MM.1S (cell line): ENCODE results near the gene GNAL.
"Not testable (repeated sequence)": the region's sequence is repeated elsewhere in the genome, so short reads cannot be mapped to it uniquely, and the experiment has no call there.

Experiments used
- DNase-seq: peaks from one replicate; pipeline ENCODE4 v3.0.0-alpha.2; 2015
- H2AFZ ChIP-seq: fragments of 300-600 bp; sonication (generic); 2 replicates; pipeline ENCODE4 v1.6.0; 2016; ENCODE audit warnings: antibody characterized with exemption, low read length
- H3F3A ChIP-seq: fragments of 300-600 bp; sonication (generic); 2 replicates; pipeline ENCODE4 v1.6.1; 2016; ENCODE audit warnings: mild to moderate bottlenecking, antibody characterized with exemption, low read length, moderate library complexity, mixed read lengths; ENCODE audit not compliant: insufficient read depth
- H3K27ac ChIP-seq: fragments of 300-600 bp; sonication (generic); 2 replicates; pipeline ENCODE4 v1.5.1; 2016; ENCODE audit warnings: mild to moderate bottlenecking, low read length
- H3K27me3 ChIP-seq: fragments of 300-600 bp; sonication (generic); replicated peaks from 2 replicates; pipeline ENCODE4 v1.6.0; 2016; ENCODE audit warnings: low read length; ENCODE audit not compliant: insufficient read depth
- H3K36me3 ChIP-seq: fragments of 300-600 bp; sonication (generic); replicated peaks from 2 replicates; pipeline ENCODE4 v1.6.1; 2016; ENCODE audit warnings: mild to moderate bottlenecking, low read length, mixed read lengths; ENCODE audit not compliant: insufficient read depth
- H3K4me1 ChIP-seq: fragments of 300-600 bp; sonication (generic); 2 replicates; pipeline ENCODE4 v1.6.1; 2016; ENCODE audit warnings: low read length, mixed read lengths
- H3K4me2 ChIP-seq: fragments of 300-600 bp; sonication (generic); 2 replicates; pipeline ENCODE4 v1.6.0; 2016; ENCODE audit warnings: low read depth, low read length
- H3K4me3 ChIP-seq: fragments of 300-600 bp; sonication (generic); 2 replicates; pipeline ENCODE4 v1.5.1; 2016; ENCODE audit warnings: low read length, mixed read lengths
- H3K79me2 ChIP-seq: fragments of 300-600 bp; sonication (generic); 2 replicates; pipeline ENCODE4 v1.6.1; 2016; ENCODE audit warnings: mixed run types, low read length, mixed read lengths
- H3K9ac ChIP-seq: fragments of 300-600 bp; sonication (generic); 2 replicates; pipeline ENCODE4 v1.6.1; 2016; ENCODE audit warnings: low read length, mixed read lengths
- H3K9me2 ChIP-seq: fragments of 300-600 bp; sonication (generic); replicated peaks from 2 replicates; pipeline ENCODE4 v1.6.1; 2016; ENCODE audit warnings: mild to moderate bottlenecking, low read length, mixed read lengths; ENCODE audit not compliant: insufficient read depth
- H3K9me3 ChIP-seq: fragments of 300-600 bp; sonication (generic); replicated peaks from 2 replicates; pipeline ENCODE4 v1.6.1; 2016; ENCODE audit warnings: mild to moderate bottlenecking, low read length, mixed read lengths; ENCODE audit not compliant: insufficient read depth
- H4K20me1 ChIP-seq: fragments of 300-600 bp; sonication (generic); 2 replicates; pipeline ENCODE4 v1.6.1; 2016; ENCODE audit warnings: mild to moderate bottlenecking, low read length, moderate library complexity, mixed read lengths; ENCODE audit not compliant: insufficient read depth
- CTCF ChIP-seq: fragments of 300-600 bp; sonication (generic); IDR thresholded peaks from 2 replicates; pipeline ENCODE4 v1.5.1; 2016; ENCODE audit warnings: antibody characterized with exemption, low read length, mixed read lengths
- EZH2 ChIP-seq: fragments of 300-600 bp; sonication (generic); optimal IDR thresholded peaks from 2 replicates; pipeline ENCODE3; 2017; ENCODE audit warnings: low read depth, mild to moderate bottlenecking, antibody characterized with exemption, low read length, mixed read lengths
- EZH2phosphoT487 ChIP-seq: fragments of 300-600 bp; sonication (generic); IDR thresholded peaks from 2 replicates; pipeline ENCODE4 v1.6.1; 2018; ENCODE audit warnings: antibody characterized with exemption, low read length

Gene GNAL

GRCh38 chr18:11688972-11689668 is at the start of gene GNAL:
Gene GNAL (plus strand): TSS chr18:11689264. CDS start chr18:11689564, 300 bp downstream.
- DNase-seq: peak; percentile 94
- peaks cover 4% of the 10 kb centered on the region; the same call in 1 of the 2 replicates for H3K4me1 ChIP-seq
- no peaks in the 10 kb centered on the region for H3K79me2 ChIP-seq
- TF ChIP-seq EZH2 (no peak), CTCF (no peak), EZH2phosphoT487 (no peak)
- peak within 1 kb of the TSS; percentile 31; the same call in 1 of the 2 replicates for H3K9ac ChIP-seq
- H3K36me3 ChIP-seq: no peaks in the 10 kb centered on the region
- no peaks in the 10 kb centered on the region for H3F3A ChIP-seq
- no peaks in the 10 kb centered on the region for H3K9me2 ChIP-seq
- peak within 1 kb of the TSS; percentile 91 for H3K4me2 ChIP-seq
- peak within 1 kb of the TSS; percentile 82 for H3K4me3 ChIP-seq
- H4K20me1 ChIP-seq: no peaks in the 10 kb centered on the region
- no peak within 1 kb of the TSS for H3K27ac ChIP-seq
- H2AFZ ChIP-seq: peak within 1 kb of the TSS; percentile 80
- 0 out of 2 replicates have a peak, but pooled peaks cover 2% of the 10 kb centered on the region for H3K27me3 ChIP-seq
- no peaks in the 10 kb centered on the region for H3K9me3 ChIP-seq

GRCh38 chr18:11647310-11647709 is 41.8 kb upstream of the GNAL start:
- H3K9ac ChIP-seq: not testable (repeated sequence)

DNA sequence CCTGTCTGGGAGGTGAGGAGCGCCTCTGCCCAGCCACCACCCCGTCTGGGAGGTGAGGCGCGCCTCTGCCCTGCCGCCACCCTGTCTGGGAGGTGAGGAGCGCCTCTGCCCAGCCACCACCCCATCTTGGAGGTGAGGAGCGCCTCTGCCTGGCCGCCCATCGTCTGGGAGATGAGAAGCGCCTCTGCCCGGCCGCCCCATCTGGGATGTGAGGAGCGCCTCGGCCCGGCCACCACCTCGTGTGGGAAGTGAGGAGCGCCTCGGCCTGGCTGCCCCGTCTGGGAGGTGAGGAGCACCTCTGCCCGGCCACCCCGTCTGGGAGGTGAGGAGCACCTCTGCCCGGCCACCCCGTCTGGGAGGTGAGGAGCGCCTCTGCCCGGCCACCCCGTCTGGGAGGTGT is 41.3 kb upstream of the GNAL start:
- H3K36me3 ChIP-seq, H3K9me3 ChIP-seq, H3K9me2 ChIP-seq, H3K4me2 ChIP-seq, H3K27ac ChIP-seq, H3K4me1 ChIP-seq, H2AFZ ChIP-seq, H3F3A ChIP-seq, H3K79me2 ChIP-seq, H3K4me3 ChIP-seq, H4K20me1 ChIP-seq, H3K9ac ChIP-seq, H3K27me3 ChIP-seq, DNase-seq: not testable (repeated sequence)

More at GRCh38 chr18:11647310-11647709, 41.8 kb upstream of the GNAL start:
- not testable (repeated sequence) for H3K9me2 ChIP-seq, H3K9me3 ChIP-seq, DNase-seq, H3K27ac ChIP-seq, H3K36me3 ChIP-seq, H3K27me3 ChIP-seq, H3K4me3 ChIP-seq, H2AFZ ChIP-seq, H3K79me2 ChIP-seq, H3F3A ChIP-seq, H3K4me1 ChIP-seq, H3K4me2 ChIP-seq, H4K20me1 ChIP-seq

DNA sequence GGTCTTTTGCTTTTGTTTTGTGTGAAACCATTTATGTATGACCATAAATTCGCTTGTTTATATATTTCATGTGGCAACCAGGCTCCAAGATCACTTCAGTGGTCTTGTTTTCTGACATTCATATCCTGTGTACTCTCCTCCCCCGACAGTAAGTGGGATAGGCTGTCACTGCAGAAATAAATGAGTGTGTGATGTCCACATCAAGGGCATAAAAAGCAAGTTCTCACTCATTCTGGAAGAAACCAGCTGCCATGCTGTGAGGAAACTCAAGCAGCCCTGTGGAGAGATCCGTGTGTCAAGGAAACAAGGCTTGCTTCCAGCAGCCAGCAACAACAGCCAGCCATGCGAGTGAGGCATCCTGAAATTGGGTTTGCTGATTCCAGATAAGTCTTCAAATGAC is 39.2 kb upstream of the GNAL start:
- Histone ChIP-seq H3K36me3 (no peaks in the 10 kb centered on the region), H3K27ac (no peak overlapping the region), H3K9me3 (no peaks in the 10 kb centered on the region), H3K27me3 (no peaks in the 10 kb centered on the region), H3F3A (no peaks in the 10 kb centered on the region), H2AFZ (no peak overlapping the region), H4K20me1 (no peaks in the 10 kb centered on the region), H3K9me2 (no peaks in the 10 kb centered on the region), H3K79me2 (no peaks in the 10 kb centered on the region), H3K4me2 (no peak overlapping the region), H3K9ac (no peak overlapping the region), H3K4me1 (no peaks in the 10 kb centered on the region), H3K4me3 (no peak overlapping the region)
- no peak for DNase-seq
- TF ChIP-seq CTCF (no peak), EZH2 (no peak), EZH2phosphoT487 (no peak)
